ENCODE measurements around the gene EGFR.

The EGFR gene

GRCh38 chr7:55108401-55108800 lies 89.6 kb downstream of the EGFR start:
- no peak for DNase-seq

- DNase-seq: no peak
Observed at GRCh38 chr7:55108818-55109217, 90.0 kb downstream of the EGFR start.

GRCh38 chr7:55109404-55110167 lies 90.8 kb downstream of the EGFR start:
- DNase-seq: peak; percentile 44

- DNase-seq: peak; percentile 43
Observed at GRCh38 chr7:55110282-55110992, 91.6 kb downstream of the EGFR start.

- peak; percentile 88 for DNase-seq
Observed at GRCh38 chr7:55110993-55111361, 92.2 kb downstream of the EGFR start.

- no peak for DNase-seq
Observed at GRCh38 chr7:55112056-55112455, 93.2 kb downstream of the EGFR start.

GRCh38 chr7:55113760-55114540 lies 95.1 kb downstream of the EGFR start:
- no peak for DNase-seq

- DNase-seq: no peak
Observed at GRCh38 chr7:55117286-55117685, 98.5 kb downstream of the EGFR start.

GRCh38 chr7:55118426-55118825 lies 99.6 kb downstream of the EGFR start:
- no peak for DNase-seq

- DNase-seq: no peak
Observed at GRCh38 chr7:55119571-55119970, 100.8 kb downstream of the EGFR start.

GRCh38 chr7:55120074-55120473 lies 101.3 kb downstream of the EGFR start:
- DNase-seq: no peak

- no peak for DNase-seq
Observed at GRCh38 chr7:55120501-55121198, 101.8 kb downstream of the EGFR start.

GRCh38 chr7:55121249-55121648 lies 102.4 kb downstream of the EGFR start:
- DNase-seq: no peak

GRCh38 chr7:55122263-55122662 lies 103.4 kb downstream of the EGFR start:
- DNase-seq: no peak

GRCh38 chr7:55124989-55125875 lies 106.4 kb downstream of the EGFR start:
- no peak for DNase-seq

GRCh38 chr7:55127135-55127551 lies 108.3 kb downstream of the EGFR start:
- DNase-seq: no peak

GRCh38 chr7:55127622-55128081 lies 108.8 kb downstream of the EGFR start:
- peak; percentile 48 for DNase-seq

GRCh38 chr7:55128693-55129394 lies 110.0 kb downstream of the EGFR start:
- DNase-seq: peak; percentile 68

GRCh38 chr7:55129541-55130394 lies 111.0 kb downstream of the EGFR start:
- DNase-seq: peak; percentile 54

All from right hindlimb (tissue), 1 donor.